Fibroblast of mammary gland (primary cell): ENCODE data around the gene TTC4.
A peak's percentile ranks its signal among the peaks of the same experiment; 100 is the strongest.

Source experiments
- DNase-seq: peaks from one replicate; pipeline ENCODE4 v3.0.0-alpha.2; 2010; ENCODE audit warnings: low read depth
- H3K4me3 ChIP-seq: 2 replicates; pipeline ENCODE4 v1.5.1; 2011; ENCODE audit warnings: low read depth, mild to moderate bottlenecking, low read length, moderate library complexity; ENCODE audit not compliant: control insufficient read depth
- CTCF ChIP-seq: conservative IDR thresholded peaks from 2 replicates; pipeline ENCODE4 v1.5.1; 2011; ENCODE audit warnings: low read depth, low read length, inconsistent platforms; ENCODE audit not compliant: control insufficient read depth, insufficient read depth

Gene TTC4

GRCh38 chr1:54715493-54716298 is at the start of gene TTC4:
TTC4 (plus strand) TSS chr1:54715861; CDS start chr1:54715909, 48 bp downstream.
- peak within 1 kb of the TSS; percentile 93 for H3K4me3 ChIP-seq
- TF ChIP-seq CTCF: no peak
- DNase-seq: peak; percentile 70

GRCh38 chr1:54666333-54666732 is 49.3 kb upstream of the TTC4 start:
- no peak for TF ChIP-seq CTCF
- DNase-seq: no peak
- no peak overlapping the region for H3K4me3 ChIP-seq

GRCh38 chr1:54667797-54668196 is 47.9 kb upstream of the TTC4 start:
- no peak overlapping the region for H3K4me3 ChIP-seq
- DNase-seq: no peak
- no peak for TF ChIP-seq CTCF

GRCh38 chr1:54668567-54668966 is 47.1 kb upstream of the TTC4 start:
- H3K4me3 ChIP-seq: no peak overlapping the region
- DNase-seq: no peak
- no peak for TF ChIP-seq CTCF

- peak; percentile 94 for TF ChIP-seq CTCF
- peak; percentile 50 for DNase-seq
- no peak overlapping the region for H3K4me3 ChIP-seq
Measured at GRCh38 chr1:54671985-54672608, 43.6 kb upstream of the TTC4 start.

- TF ChIP-seq CTCF: no peak
- no peak overlapping the region for H3K4me3 ChIP-seq
- no peak for DNase-seq
Measured at GRCh38 chr1:54678776-54679643, 36.7 kb upstream of the TTC4 start.
